Uterus (tissue), 4 donors: Measurements from ENCODE around the gene NMD3. TPM values are rescaled to one million over a fixed set of nuclear protein-coding genes. Genes with fewer than 3 reads are reported as not detected.

ENCODE experiments used
- DNase-seq, 2 donors: peaks; one replicate each; pipeline ENCODE4 v3.0.0-alpha.2; 2019 to 2020
- H3K27ac ChIP-seq, 2 donors: fragments of 200-600 bp; sonication (generic); 1 replicate in 1 of 2; 2 replicates in 1 of 2; pipeline ENCODE4 v1.5.1; 2016 to 2018
- H3K27me3 ChIP-seq, 2 donors: fragments of 200-600 bp; sonication (generic); one replicate each; pipeline ENCODE4 v1.5.1; 2018 to 2019; ENCODE audit warnings: control low read depth in 1 of 2
- H3K36me3 ChIP-seq, 2 donors: fragments of 200-600 bp; sonication (generic); one replicate each; pipeline ENCODE4 v1.5.1; 2019; ENCODE audit warnings: control low read depth in 1 of 2
- H3K4me1 ChIP-seq, 2 donors: fragments of 200-600 bp; sonication (generic); one replicate each; pipeline ENCODE4 v1.5.1; 2018 to 2019; ENCODE audit warnings: control low read depth in 1 of 2
- H3K4me3 ChIP-seq, 2 donors: fragments of 200-600 bp; sonication (generic); 1 replicate in 1 of 2; 2 replicates in 1 of 2; pipeline ENCODE4 v1.5.1; 2018 to 2019; ENCODE audit warnings: mild to moderate bottlenecking in 1 of 2
- H3K9me3 ChIP-seq, 2 donors: fragments of 200-600 bp; sonication (generic); one replicate each; pipeline ENCODE4 v1.5.1; 2019; ENCODE audit warnings: control low read depth in 1 of 2
- CTCF ChIP-seq, 4 experiments: fragments of 200-600 bp in 2 of 4; fragments of 450-650 bp in 2 of 4; sonication (generic) in 2 of 4; IDR thresholded peaks; one replicate each; pipeline ENCODE4 v1.5.1; 2016 to 2019; ENCODE audit warnings: antibody characterized with exemption in 4 of 4, mild to moderate bottlenecking in 2 of 4, moderate library complexity in 1 of 4
- POLR2A ChIP-seq, 2 donors: fragments of 450-650 bp; IDR thresholded peaks; one replicate each; pipeline ENCODE4 v1.6.1; 2016; ENCODE audit warnings: antibody characterized with exemption in 2 of 2, mild to moderate bottlenecking in 1 of 2, moderate library complexity in 1 of 2
- intact Hi-C: fragments of 100-400 bp; cut with DNase I; formaldehyde crosslinking; loops from one replicate; pipeline ENCODE4 v1.15.1; 2023; ENCODE audit warnings: low total_unique reads
- total RNA-seq, 4 donors: library from RNA; depleted of rRNA in 3 of 4; stranded (reverse); fragments of >200 nt in 3 of 4; gene quantifications; one replicate each; pipeline versions ENCODE4 v1.1.0 to v1.2.4, GENCODE V29; 2014 to 2023
- donor health status: DM: yes; HTN: yes; CAD: no.

NMD3 gene
- total RNA-seq, 4 donors from 2014 or later = 13.8 to 141 (median 62.4) TPM

- TF ChIP-seq CTCF (IDR thresholded peaks at IDR 0.05) (no peak), POLR2A (IDR thresholded peaks at IDR 0.05) (no peak)
- Histone ChIP-seq H3K36me3 (peaks cover 0 to 3% of the 10 kb centered on the region in 2 donors), H3K9me3 (no peaks in the 10 kb centered on the region), H3K27ac (no peak overlapping the region), H3K27me3 (no peaks in the 10 kb centered on the region), H3K4me3 (no peak overlapping the region), H3K4me1 (no peaks in the 10 kb centered on the region)
- no peak for DNase-seq
- intact Hi-C loops = no loop called here
These were observed 25.9 kb downstream of the NMD3 start for GRCh38 chr3:161247049-161247448.

GRCh38 chr3:161250116-161250515 is 29.0 kb downstream of the NMD3 start:
- Histone ChIP-seq H3K4me1 (no peaks in the 10 kb centered on the region), H3K9me3 (no peaks in the 10 kb centered on the region), H3K36me3 (peaks cover 0 to 3% of the 10 kb centered on the region in 2 donors), H3K4me3 (no peak overlapping the region), H3K27ac (no peak overlapping the region), H3K27me3 (no peaks in the 10 kb centered on the region)
- intact Hi-C loops = no loop called here
- no peak for TF ChIP-seq CTCF (IDR thresholded peaks at IDR 0.05)
- TF ChIP-seq POLR2A (IDR thresholded peaks at IDR 0.05) = no peak
- DNase-seq = no peak

GRCh38 chr3:161251716-161252115 is 30.6 kb downstream of the NMD3 start:
- no peak for DNase-seq
- H3K9me3 ChIP-seq = no peaks in the 10 kb centered on the region
- no peak for TF ChIP-seq POLR2A (IDR thresholded peaks at IDR 0.05)
- intact Hi-C loops = no loop called here
- no peak overlapping the region for H3K4me3 ChIP-seq
- H3K36me3 ChIP-seq = peaks cover 0 to 3% of the 10 kb centered on the region in 2 donors
- no peaks in the 10 kb centered on the region for H3K27me3 ChIP-seq
- no peaks in the 10 kb centered on the region for H3K4me1 ChIP-seq
- H3K27ac ChIP-seq = no peak overlapping the region

- no peaks in the 10 kb centered on the region for H3K4me1 ChIP-seq
- H3K27me3 ChIP-seq = no peaks in the 10 kb centered on the region
- intact Hi-C loops = no loop called here
- H3K9me3 ChIP-seq = no peaks in the 10 kb centered on the region
- peaks cover 0 to 3% of the 10 kb centered on the region in 2 donors for H3K36me3 ChIP-seq
- H3K27ac ChIP-seq = no peak overlapping the region
- TF ChIP-seq POLR2A (IDR thresholded peaks at IDR 0.05) = no peak
- no peak for TF ChIP-seq CTCF (IDR thresholded peaks at IDR 0.05)
- H3K4me3 ChIP-seq = no peak overlapping the region
- DNase-seq = no peak
These were observed 31.0 kb downstream of the NMD3 start for GRCh38 chr3:161252143-161252542.

- H3K36me3 ChIP-seq = peaks cover 0 to 3% of the 10 kb centered on the region in 2 donors
These were observed 32.6 kb downstream of the NMD3 start for GRCh38 chr3:161253711-161254110.

More at GRCh38 chr3:161253711-161254110, 32.6 kb downstream of the NMD3 start:
- Histone ChIP-seq H3K9me3 (no peaks in the 10 kb centered on the region), H3K27me3 (no peaks in the 10 kb centered on the region), H3K4me1 (no peaks in the 10 kb centered on the region), H3K4me3 (no peak overlapping the region), H3K27ac (no peak overlapping the region)
- no peak for DNase-seq
- intact Hi-C loops = no loop called here
- TF ChIP-seq CTCF (IDR thresholded peaks at IDR 0.05) = no peak
- TF ChIP-seq POLR2A (IDR thresholded peaks at IDR 0.05) = no peak
